ENCODE data around the gene RAB1A.
A peak's percentile ranks its signal among the peaks of the same experiment; 100 is the strongest.
"Not testable (repeated sequence)": the region's sequence is repeated elsewhere in the genome, so short reads cannot be mapped to it uniquely, and the experiment has no call there.

RAB1A gene

GRCh38 chr2:65129826-65130663 is at the start of gene RAB1A:
Gene RAB1A (minus strand): TSS chr2:65130106. CDS start chr2:65129915, 191 bp downstream.
- peak; percentile 100 for DNase-seq (ENCODE audit: low read depth)
- H3K4me3 ChIP-seq (ENCODE audit: low read depth, low read length): peak within 1 kb of the TSS; percentile 94
- TF ChIP-seq CTCF (conservative IDR thresholded peaks at IDR 0.05; ENCODE audit: low read depth, low read length): peak; percentile 43

GRCh38 chr2:65177751-65178442 is 48.0 kb upstream of the RAB1A start:
- no peak for DNase-seq (ENCODE audit: low read depth)
- TF ChIP-seq CTCF (conservative IDR thresholded peaks at IDR 0.05; ENCODE audit: low read depth, low read length): no peak
- no peak overlapping the region for H3K4me3 ChIP-seq (ENCODE audit: low read depth, low read length)

DNA sequence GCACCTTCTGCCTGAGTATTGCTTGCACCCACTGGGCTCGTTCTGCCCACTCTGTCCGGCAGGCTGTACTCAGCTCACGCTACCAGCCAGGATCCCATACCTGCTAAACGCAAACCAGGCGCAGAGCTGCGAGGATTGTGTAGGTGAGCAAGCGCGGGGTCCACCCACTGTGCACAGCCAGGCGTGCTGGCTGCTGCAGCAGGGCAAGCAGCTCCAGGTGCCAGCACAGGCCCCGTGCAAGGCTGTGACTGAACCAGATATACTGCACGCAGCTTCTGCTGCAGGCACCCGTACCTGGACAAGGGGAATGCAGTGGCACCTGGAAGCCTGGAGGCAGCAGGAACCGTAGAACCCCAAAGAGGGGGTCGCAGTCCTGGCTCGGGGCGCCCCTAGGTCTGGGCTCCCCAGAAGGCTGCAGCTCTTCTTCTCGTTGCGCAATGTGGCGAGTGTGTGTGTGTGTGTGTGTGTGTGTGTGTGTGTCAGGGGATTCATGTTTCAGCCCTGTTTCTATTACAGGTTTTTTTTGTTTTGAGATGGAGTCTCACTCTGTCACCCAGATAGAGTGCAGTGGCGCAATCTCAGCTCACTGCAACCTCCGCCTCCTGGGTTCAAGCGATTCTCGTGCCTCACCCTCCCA is 46.1 kb upstream of the RAB1A start:
- DNase-seq (ENCODE audit: low read depth): peak; percentile 23
- H3K4me3 ChIP-seq (ENCODE audit: low read depth, low read length): no peak overlapping the region
- no peak for TF ChIP-seq CTCF (conservative IDR thresholded peaks at IDR 0.05; ENCODE audit: low read depth, low read length)

DNA sequence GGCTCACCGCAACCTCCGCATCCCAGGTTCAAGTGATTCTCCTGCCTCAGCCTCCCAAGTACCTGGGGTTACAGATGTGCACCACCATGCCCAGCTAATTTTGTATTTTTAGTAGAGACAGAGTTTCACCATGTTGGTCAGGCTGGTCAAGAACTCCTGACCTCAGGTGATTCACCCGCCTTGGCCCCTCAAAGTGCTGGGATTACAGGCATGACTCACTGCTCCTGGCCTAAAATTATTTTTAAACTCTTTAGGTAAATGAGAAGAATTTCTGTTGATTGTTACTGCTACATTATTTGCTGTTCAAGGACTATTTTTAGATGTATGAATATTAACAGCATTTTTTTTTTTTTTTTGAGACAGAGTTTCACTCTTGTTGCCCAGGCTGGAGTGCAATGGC is 44.1 kb upstream of the RAB1A start:
- H3K4me3 ChIP-seq (ENCODE audit: low read depth, low read length): not testable (repeated sequence)
- DNase-seq (ENCODE audit: low read depth): peak; percentile 12

DNA sequence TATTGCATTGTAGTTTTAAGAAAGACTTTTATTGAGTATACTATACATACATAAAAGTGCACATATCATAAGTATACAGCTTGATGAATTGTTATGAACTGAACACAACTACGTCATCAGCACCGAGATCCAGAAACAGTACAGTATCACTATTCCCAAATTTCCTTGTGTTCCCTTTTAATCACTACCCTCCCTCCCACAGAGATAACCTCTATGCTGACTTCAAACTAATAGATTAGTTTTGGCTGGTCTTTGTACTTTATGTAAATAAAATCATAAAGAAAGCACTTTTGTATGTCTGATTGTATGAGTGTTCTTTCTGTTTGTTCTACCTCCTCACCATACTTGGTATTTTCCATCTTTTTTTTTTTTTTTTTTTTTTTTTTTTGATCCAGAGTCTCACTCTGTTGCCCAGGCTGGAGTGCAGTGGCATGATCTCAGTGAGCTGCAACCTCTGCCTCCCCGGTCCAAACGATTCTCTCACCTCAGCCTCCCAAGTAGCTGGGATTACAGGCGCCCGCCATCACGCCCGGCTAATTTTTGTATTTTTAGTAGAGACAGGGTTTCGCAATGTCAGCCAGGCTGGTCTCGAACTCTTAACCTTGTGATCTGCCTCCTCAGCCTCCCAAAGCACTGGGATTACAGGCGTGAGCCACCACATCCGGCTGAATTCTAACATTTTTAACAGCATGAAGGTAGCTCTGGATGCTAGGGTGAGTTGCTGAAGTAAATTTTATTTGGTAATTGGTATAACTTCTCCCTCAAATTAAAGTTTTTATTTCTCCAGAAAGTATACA is 43.3 kb upstream of the RAB1A start:
- DNase-seq (ENCODE audit: low read depth): no peak
- H3K4me3 ChIP-seq (ENCODE audit: low read depth, low read length): no peak overlapping the region
- TF ChIP-seq CTCF (conservative IDR thresholded peaks at IDR 0.05; ENCODE audit: low read depth, low read length): no peak

GRCh38 chr2:65170611-65171477 is 40.9 kb upstream of the RAB1A start:
- not testable (repeated sequence) for H3K4me3 ChIP-seq (ENCODE audit: low read depth, low read length); DNase-seq (ENCODE audit: low read depth)

DNA sequence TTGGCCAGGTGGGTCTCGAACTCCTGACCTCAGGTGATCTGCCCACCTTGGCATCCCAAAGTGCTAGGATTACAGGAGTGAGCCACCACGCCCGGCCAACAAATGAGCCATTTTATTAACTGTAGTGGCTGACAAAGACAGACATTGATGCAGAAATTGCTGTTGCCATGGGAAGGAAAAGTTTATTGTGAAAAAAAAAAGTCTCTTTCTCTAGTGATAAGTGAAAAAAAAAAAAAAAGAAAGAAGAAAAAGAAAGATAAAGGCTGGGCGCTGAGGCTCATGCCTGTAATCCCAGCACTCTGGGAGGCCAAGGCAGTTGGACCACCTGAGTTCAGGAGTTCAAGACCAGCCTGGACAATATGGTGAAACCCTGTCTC is 39.8 kb upstream of the RAB1A start:
- no peak for DNase-seq (ENCODE audit: low read depth)
- no peak for TF ChIP-seq CTCF (conservative IDR thresholded peaks at IDR 0.05; ENCODE audit: low read depth, low read length)
- H3K4me3 ChIP-seq (ENCODE audit: low read depth, low read length): no peak overlapping the region
